ENCODE results near the gene IFITM2.
"Not testable (repeated sequence)": the region's sequence is repeated elsewhere in the genome, so short reads cannot be mapped to it uniquely, and the experiment has no call there.

IFITM2 gene

GRCh38 chr11:329886-330253 is 22.3 kb downstream of the IFITM2 start:
- DNase-seq (ENCODE audit: low read depth, low spot score), result no peak
- ChIA-PET CTCF (interaction anchor here (0.7 to 1.8 kb wide), 3 partner anchors 10 to 19 kb away, joined by 3 to 6 read pairs (median 4); no protein-coding TSS in a partner anchor), POLR2A (no interaction called here)
- TF ChIP-seq CTCF (IDR thresholded peaks at IDR 0.05; ENCODE audit: insufficient read depth, low read length, missing control alignments), result no peak
- H3K4me3 ChIP-seq (ENCODE audit: low read depth, low read length), result no peak overlapping the region

- no peak for DNase-seq (ENCODE audit: low read depth, low spot score)
- POLR2A ChIA-PET, result no interaction called here
- no peak overlapping the region for H3K4me3 ChIP-seq (ENCODE audit: low read depth, low read length)
- CTCF ChIA-PET, result interaction anchor here (1.6 to 1.8 kb wide), 2 partner anchors 9 to 11 kb away, joined by 4 to 6 read pairs; no protein-coding TSS in a partner anchor
- no peak for TF ChIP-seq CTCF (IDR thresholded peaks at IDR 0.05; ENCODE audit: insufficient read depth, low read length, missing control alignments)
Measured at GRCh38 chr11:330307-330693, 22.7 kb downstream of the IFITM2 start.

GRCh38 chr11:330694-331357 is 23.2 kb downstream of the IFITM2 start:
- no peak overlapping the region for H3K4me3 ChIP-seq (ENCODE audit: low read depth, low read length)
- POLR2A ChIA-PET, result no interaction called here
- CTCF ChIA-PET, result no interaction called here
- no peak for TF ChIP-seq CTCF (IDR thresholded peaks at IDR 0.05; ENCODE audit: insufficient read depth, low read length, missing control alignments)
- DNase-seq (ENCODE audit: low read depth, low spot score), result no peak

- no peak overlapping the region for H3K4me3 ChIP-seq (ENCODE audit: low read depth, low read length)
- no peak for DNase-seq (ENCODE audit: low read depth, low spot score)
- TF ChIP-seq CTCF (IDR thresholded peaks at IDR 0.05; ENCODE audit: insufficient read depth, low read length, missing control alignments), result no peak
- POLR2A ChIA-PET, result no interaction called here
- CTCF ChIA-PET, result no interaction called here
Measured at GRCh38 chr11:331358-332060, 23.9 kb downstream of the IFITM2 start.

- no peak for TF ChIP-seq CTCF (IDR thresholded peaks at IDR 0.05; ENCODE audit: insufficient read depth, low read length, missing control alignments)
- POLR2A ChIA-PET, result interaction anchor here (0.9 kb wide), 1 partner anchor 23 kb away, joined by 3 read pairs; no protein-coding TSS in a partner anchor
- DNase-seq (ENCODE audit: low read depth, low spot score), result no peak
- H3K4me3 ChIP-seq (ENCODE audit: low read depth, low read length), result no peak overlapping the region
- CTCF ChIA-PET, result no interaction called here
Measured at GRCh38 chr11:332651-333480, 25.2 kb downstream of the IFITM2 start.

- POLR2A ChIA-PET; CTCF ChIA-PET; DNase-seq (ENCODE audit: low read depth, low spot score); H3K4me3 ChIP-seq (ENCODE audit: low read depth, low read length): not testable (repeated sequence)
Measured at GRCh38 chr11:333616-334263, 26.1 kb downstream of the IFITM2 start.

Measured in AG04449 (cell line).